GM06990 (cell line): ENCODE data around the gene LARGE1.

Source experiments
- DNase-seq: peaks from one replicate; pipeline ENCODE4 v3.0.0-alpha.2; 2011; ENCODE audit not compliant: insufficient read length; ENCODE audit errors: extremely low read depth
- H3K27me3 ChIP-seq: replicated peaks from 2 replicates; pipeline ENCODE4 v1.6.0; 2011; ENCODE audit warnings: low read length; ENCODE audit not compliant: control insufficient read depth, insufficient read depth
- H3K36me3 ChIP-seq: 2 replicates; pipeline ENCODE4 v1.5.1; 2011; ENCODE audit warnings: low read length; ENCODE audit not compliant: control insufficient read depth, insufficient read depth
- H3K4me3 ChIP-seq: replicated peaks from 2 replicates; pipeline ENCODE4 v1.5.1; 2011; ENCODE audit warnings: low read depth, mild to moderate bottlenecking, control low read depth, low read length
- TF ChIP-seq, protein P1 (sequence below): IDR thresholded peaks from 2 replicates; pipeline ENCODE4 v1.5.1; 2011; ENCODE audit warnings: low read length, control low read depth, mild to moderate bottlenecking, inconsistent platforms; ENCODE audit not compliant: insufficient read depth, poor library complexity, severe bottlenecking

The LARGE1 gene

DNA sequence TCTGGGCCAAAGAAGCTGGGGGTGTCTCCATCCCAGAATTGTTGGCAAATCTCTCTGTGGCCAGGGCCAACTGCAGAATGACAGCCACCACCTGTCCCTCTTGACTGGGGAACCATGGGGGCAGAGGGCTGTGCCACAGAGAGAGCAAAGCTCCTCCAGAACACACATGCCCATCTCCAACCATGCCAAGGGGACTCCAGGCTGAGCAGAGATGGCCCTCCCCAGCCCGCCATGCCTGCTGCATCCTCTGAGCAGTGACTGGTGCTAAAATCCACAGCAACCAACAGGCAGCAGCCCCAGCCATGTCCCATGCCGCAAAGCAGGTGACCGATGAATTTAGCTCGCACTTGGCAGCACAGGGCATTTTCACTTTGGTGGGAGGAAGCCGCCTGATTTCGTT, 45.0 kb downstream of the LARGE1 start:
- DNase-seq = no peak
- Histone ChIP-seq H3K4me3 (no peak overlapping the region), H3K36me3 (no peaks in the 10 kb centered on the region), H3K27me3 (no peaks in the 10 kb centered on the region)
- TF ChIP-seq, protein P1, sequence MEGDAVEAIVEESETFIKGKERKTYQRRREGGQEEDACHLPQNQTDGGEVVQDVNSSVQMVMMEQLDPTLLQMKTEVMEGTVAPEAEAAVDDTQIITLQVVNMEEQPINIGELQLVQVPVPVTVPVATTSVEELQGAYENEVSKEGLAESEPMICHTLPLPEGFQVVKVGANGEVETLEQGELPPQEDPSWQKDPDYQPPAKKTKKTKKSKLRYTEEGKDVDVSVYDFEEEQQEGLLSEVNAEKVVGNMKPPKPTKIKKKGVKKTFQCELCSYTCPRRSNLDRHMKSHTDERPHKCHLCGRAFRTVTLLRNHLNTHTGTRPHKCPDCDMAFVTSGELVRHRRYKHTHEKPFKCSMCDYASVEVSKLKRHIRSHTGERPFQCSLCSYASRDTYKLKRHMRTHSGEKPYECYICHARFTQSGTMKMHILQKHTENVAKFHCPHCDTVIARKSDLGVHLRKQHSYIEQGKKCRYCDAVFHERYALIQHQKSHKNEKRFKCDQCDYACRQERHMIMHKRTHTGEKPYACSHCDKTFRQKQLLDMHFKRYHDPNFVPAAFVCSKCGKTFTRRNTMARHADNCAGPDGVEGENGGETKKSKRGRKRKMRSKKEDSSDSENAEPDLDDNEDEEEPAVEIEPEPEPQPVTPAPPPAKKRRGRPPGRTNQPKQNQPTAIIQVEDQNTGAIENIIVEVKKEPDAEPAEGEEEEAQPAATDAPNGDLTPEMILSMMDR = no peak

DNA sequence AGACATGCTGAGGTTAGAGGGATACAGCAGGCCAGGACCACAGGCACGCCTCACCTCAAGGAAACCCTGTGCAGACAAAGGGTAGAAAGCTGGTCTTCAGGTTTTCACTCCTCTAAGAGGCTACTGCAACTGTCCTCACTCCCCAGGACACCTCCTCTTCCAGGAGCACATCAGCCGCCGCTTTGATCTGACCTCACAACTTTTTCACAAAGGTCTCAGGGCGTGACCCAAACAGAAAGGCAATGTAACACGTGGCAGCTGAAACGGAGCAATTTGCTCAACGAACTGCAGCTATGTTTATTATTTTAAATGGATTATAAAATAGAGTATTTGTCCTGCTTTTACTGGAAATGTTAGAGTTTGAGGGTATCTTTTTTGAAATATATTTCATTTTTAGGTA, 46.1 kb downstream of the LARGE1 start:
- Histone ChIP-seq H3K4me3 (no peak overlapping the region), H3K36me3 (no peaks in the 10 kb centered on the region), H3K27me3 (no peaks in the 10 kb centered on the region)
- TF ChIP-seq, protein P1 = no peak
- DNase-seq = no peak

DNA sequence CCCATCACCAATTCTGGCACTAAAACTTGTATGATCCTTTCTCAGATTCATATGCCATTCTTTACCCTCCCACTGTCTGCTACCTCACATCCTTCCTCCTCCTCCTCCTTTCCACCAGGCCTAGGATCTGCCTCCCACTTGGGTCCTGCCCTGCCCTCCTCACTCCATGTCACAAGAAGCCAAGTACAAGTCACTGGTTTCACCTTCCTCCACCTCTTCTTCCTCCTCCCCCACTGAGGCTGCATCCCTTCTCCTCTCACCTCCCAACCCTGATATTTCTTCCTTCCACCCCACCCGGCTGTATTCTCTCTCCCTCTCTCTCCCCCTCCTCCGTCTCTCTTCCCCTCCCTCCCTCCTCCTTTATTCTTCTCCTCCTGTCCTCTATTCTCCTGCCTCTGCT, 46.6 kb downstream of the LARGE1 start:
- TF ChIP-seq, protein P1 = no peak
- Histone ChIP-seq H3K4me3 (no peak overlapping the region), H3K36me3 (no peaks in the 10 kb centered on the region), H3K27me3 (no peaks in the 10 kb centered on the region)
- no peak for DNase-seq

DNA sequence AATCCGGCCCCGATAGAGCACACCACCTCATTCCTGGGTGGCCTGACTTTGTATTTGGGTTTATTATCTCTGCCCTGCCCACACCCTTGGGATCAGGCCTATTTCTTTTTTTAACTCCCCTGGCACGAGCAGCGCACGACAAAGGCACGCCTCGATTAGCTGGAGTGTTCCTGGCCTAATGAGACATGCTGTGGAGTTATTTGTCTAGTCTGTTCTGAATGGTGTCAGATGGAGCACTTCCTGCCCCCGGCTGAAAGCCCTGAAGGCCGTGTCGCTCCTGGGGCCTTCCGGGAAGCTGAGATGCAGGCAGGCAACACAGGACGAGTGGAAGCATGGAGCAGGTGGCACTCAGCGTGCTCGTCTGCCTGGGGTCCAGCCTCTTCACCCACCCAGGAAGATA, 47.1 kb downstream of the LARGE1 start:
- Histone ChIP-seq H3K27me3 (no peaks in the 10 kb centered on the region), H3K36me3 (no peaks in the 10 kb centered on the region), H3K4me3 (no peak overlapping the region)
- TF ChIP-seq, protein P1 = no peak
- no peak for DNase-seq

DNA sequence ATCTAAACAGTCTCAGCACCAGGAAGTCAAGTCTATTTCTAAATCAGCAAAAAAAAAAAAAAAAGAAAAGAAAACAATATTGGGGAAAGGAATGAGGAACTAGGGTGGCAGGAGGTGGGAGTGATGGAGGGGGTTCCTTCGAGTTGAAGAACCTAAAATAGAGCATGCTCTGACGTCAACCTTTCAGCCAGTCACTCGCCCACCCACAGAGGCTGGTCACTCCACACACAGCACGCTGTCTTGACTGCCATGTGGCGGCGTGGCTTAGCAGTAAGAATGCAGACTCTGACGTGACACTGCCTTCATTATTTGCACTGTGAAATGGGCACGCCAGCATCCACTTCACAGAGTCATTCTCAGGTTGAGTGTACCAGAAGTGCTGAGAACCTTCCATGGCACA, 48.3 kb downstream of the LARGE1 start:
- TF ChIP-seq, protein P1 = no peak
- Histone ChIP-seq H3K36me3 (no peaks in the 10 kb centered on the region), H3K4me3 (no peak overlapping the region), H3K27me3 (no peaks in the 10 kb centered on the region)
- DNase-seq = no peak

DNA sequence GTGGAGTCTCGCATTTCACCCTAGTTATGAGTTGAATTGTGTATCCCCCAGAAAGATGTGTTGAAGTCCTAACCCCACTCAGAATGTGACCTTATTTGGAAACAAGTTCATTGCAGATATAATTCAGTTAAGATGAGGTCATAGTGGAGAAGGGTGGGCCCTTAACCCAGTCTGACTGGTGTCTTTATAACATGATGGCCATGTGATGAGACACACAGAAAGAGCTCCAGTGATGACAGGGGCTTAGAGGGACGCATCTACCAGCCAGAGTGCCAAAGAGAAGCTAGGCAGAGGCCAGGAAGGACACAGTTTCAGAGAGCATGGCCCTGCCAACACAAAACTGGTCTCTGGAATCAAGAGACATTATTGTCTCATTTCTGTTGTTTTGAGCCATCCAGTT, 50.3 kb downstream of the LARGE1 start:
- H3K27me3 ChIP-seq = no peaks in the 10 kb centered on the region
- no peak overlapping the region for H3K4me3 ChIP-seq
- no peak for DNase-seq
- no peaks in the 10 kb centered on the region for H3K36me3 ChIP-seq
- TF ChIP-seq, protein P1 = no peak
